Thyroid gland (tissue), 4 donors: ENCODE measurements around the gene C12orf43.

ENCODE experiments used
- POLR2A ChIP-seq, 2 donors: fragments of 450-650 bp; IDR thresholded peaks; one replicate each; pipeline ENCODE4 v1.6.1; 2017; ENCODE audit warnings: antibody characterized with exemption in 2 of 2, mild to moderate bottlenecking in 2 of 2, moderate library complexity in 1 of 2
- TF ChIP-seq, protein P1 (sequence below), 6 experiments: fragments of 200-600 bp in 3 of 6; fragments of 450-650 bp in 3 of 6; sonication (generic) in 3 of 6; IDR thresholded peaks; one replicate each; pipeline ENCODE4 v1.5.1; 2016 to 2019; ENCODE audit warnings: antibody characterized with exemption in 6 of 6, mild to moderate bottlenecking in 2 of 6, inconsistent platforms in 1 of 6, moderate library complexity in 1 of 6

DNA sequence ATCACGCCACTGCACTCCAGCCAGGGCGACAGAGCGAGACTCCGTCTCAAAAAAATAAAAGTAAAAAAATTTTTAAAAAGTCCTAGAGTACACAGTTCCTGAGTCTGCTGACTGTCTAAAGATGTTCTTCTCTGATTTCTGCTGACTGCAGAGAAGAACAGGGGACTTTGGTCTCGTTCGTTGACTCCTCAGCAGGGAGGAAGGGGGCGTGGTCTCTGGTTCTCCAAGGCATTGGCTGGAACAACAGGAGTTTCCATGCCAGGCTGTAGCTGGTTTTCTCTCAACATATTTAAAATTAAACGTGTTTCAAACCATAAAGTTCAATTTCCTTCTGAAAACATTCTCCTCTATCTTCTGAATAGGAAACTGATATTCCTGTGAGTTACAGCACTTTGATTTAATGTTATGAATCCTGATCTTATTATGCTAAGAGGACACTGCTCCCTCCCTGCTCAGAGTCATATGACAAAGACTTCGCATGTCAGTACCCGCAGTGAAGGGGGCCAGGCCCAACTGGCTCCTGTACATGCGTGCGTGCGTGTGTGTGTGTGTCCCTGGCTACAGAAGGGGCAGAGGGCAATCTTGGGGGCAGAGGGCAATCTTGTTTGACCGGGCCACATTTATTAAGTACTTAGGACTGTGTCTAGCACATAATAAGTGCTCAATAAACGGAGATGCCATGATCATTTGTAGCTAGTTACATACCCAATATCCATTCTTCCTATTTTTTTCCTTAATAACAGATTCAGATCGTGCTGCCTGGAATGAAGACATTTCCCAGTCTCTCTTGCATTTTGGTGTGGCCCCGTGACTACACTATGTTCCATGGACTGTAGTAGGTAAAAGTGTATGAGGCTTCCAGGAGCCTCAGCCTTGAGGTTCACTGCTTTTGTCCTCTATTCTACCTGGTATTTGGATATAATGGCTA is 54.4 kb downstream of the C12orf43 start:
- TF ChIP-seq, protein P1, sequence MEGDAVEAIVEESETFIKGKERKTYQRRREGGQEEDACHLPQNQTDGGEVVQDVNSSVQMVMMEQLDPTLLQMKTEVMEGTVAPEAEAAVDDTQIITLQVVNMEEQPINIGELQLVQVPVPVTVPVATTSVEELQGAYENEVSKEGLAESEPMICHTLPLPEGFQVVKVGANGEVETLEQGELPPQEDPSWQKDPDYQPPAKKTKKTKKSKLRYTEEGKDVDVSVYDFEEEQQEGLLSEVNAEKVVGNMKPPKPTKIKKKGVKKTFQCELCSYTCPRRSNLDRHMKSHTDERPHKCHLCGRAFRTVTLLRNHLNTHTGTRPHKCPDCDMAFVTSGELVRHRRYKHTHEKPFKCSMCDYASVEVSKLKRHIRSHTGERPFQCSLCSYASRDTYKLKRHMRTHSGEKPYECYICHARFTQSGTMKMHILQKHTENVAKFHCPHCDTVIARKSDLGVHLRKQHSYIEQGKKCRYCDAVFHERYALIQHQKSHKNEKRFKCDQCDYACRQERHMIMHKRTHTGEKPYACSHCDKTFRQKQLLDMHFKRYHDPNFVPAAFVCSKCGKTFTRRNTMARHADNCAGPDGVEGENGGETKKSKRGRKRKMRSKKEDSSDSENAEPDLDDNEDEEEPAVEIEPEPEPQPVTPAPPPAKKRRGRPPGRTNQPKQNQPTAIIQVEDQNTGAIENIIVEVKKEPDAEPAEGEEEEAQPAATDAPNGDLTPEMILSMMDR (IDR thresholded peaks at IDR 0.05): no peak
- no peak for TF ChIP-seq POLR2A (IDR thresholded peaks at IDR 0.05)
